H7 (cell line): ENCODE data around the gene NR2F1-AS1. TPM values are rescaled to one million over a fixed set of nuclear protein-coding genes. Genes with fewer than 3 reads are reported as not detected.
A peak's percentile ranks its signal among the peaks of the same experiment; 100 is the strongest.

Experiments used
- DNase-seq: peaks from one replicate; pipeline ENCODE4 v3.0.0; 2012
- H3K27me3 ChIP-seq: 2 replicates; pipeline ENCODE4 v1.6.0; 2011; ENCODE audit warnings: mild to moderate bottlenecking, low read length; ENCODE audit not compliant: control insufficient read depth, insufficient read depth
- H3K36me3 ChIP-seq: replicated peaks from 2 replicates; pipeline ENCODE4 v1.5.1; 2011; ENCODE audit warnings: low read length; ENCODE audit not compliant: control insufficient read depth, insufficient read depth
- H3K4me3 ChIP-seq: 2 replicates; pipeline ENCODE4 v1.5.1; 2011; ENCODE audit warnings: low read depth, mild to moderate bottlenecking, control low read depth, low read length, moderate library complexity; ENCODE audit not compliant: insufficient read depth
- total RNA-seq: library from RNA; depleted of rRNA; stranded (reverse); fragments of >200 nt; shearing (Covaris generic); gene quantifications from 2 replicates; pipeline ENCODE4 v1.2.3, GENCODE V29; 2014

Gene NR2F1-AS1
- total RNA-seq, 1 experiment from 2014 or later = 1.1 TPM

DNA sequence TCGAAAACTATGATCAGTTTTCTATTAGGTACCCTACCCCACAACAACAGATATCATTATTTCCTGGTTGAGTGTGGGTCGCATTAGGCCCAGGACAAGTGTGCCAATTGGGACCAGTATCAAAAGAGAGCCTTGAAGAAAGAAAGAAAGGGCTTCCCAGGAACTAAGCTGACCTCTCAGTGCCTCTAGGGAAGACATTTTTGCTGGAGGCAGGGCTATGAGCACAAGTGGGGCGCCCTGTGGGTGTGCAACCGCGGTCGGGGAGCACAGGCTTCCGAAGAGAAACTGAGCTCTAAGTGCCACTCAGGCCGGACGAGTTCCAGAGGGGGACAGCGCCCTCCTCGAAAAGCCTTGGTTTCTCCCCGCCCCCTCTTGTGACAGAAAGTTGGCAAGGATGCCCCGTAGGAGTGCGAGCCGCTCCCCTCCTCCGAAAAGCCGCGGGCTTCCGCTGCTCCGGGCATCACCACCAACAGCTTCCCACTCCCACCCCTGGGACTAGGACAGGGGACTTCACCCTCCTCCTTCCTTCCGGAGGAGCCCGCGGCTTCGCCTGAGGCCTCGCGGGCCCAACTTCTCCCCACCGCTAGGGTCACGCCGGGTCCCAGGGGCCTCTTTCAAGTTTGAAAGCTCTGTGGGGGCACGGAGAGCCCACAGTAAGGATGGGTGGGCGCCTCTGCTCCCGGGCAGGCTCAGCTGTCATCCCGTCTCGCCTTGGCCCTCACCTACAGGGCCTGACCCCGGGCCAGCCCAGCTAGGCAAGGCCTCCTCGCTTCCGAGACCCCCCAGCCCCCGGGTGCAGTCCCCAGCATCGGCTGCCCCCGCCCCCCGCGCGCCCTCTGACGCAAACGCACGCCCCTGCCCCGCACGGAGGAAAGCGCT lies 2.0 kb downstream of the NR2F1-AS1 start:
- DNase-seq = peak; percentile 68
- Histone ChIP-seq H3K27me3 (peaks cover 94% of the 10 kb centered on the region), H3K36me3 (no peaks in the 10 kb centered on the region), H3K4me3 (peak overlapping the region; percentile 15; the same call in 1 of the 2 replicates)

- peak; percentile 30 for DNase-seq
Observed at GRCh38 chr5:93577854-93578812, 2.9 kb downstream of the NR2F1-AS1 start.

GRCh38 chr5:93576994-93577853 lies 3.8 kb downstream of the NR2F1-AS1 start:
- peak; percentile 29 for DNase-seq
- peaks cover 96% of the 10 kb centered on the region for H3K27me3 ChIP-seq
- H3K36me3 ChIP-seq = no peaks in the 10 kb centered on the region
- H3K4me3 ChIP-seq = no peak overlapping the region

More at GRCh38 chr5:93577854-93578812, 2.9 kb downstream of the NR2F1-AS1 start:
- Histone ChIP-seq H3K27me3 (peaks cover 94% of the 10 kb centered on the region), H3K36me3 (no peaks in the 10 kb centered on the region), H3K4me3 (no peak overlapping the region)

- Histone ChIP-seq H3K36me3 (no peaks in the 10 kb centered on the region), H3K4me3 (no peak overlapping the region), H3K27me3 (peaks cover 100% of the 10 kb centered on the region)
- DNase-seq = peak; percentile 4
Observed at GRCh38 chr5:93575461-93576414, 5.3 kb downstream of the NR2F1-AS1 start.

DNA sequence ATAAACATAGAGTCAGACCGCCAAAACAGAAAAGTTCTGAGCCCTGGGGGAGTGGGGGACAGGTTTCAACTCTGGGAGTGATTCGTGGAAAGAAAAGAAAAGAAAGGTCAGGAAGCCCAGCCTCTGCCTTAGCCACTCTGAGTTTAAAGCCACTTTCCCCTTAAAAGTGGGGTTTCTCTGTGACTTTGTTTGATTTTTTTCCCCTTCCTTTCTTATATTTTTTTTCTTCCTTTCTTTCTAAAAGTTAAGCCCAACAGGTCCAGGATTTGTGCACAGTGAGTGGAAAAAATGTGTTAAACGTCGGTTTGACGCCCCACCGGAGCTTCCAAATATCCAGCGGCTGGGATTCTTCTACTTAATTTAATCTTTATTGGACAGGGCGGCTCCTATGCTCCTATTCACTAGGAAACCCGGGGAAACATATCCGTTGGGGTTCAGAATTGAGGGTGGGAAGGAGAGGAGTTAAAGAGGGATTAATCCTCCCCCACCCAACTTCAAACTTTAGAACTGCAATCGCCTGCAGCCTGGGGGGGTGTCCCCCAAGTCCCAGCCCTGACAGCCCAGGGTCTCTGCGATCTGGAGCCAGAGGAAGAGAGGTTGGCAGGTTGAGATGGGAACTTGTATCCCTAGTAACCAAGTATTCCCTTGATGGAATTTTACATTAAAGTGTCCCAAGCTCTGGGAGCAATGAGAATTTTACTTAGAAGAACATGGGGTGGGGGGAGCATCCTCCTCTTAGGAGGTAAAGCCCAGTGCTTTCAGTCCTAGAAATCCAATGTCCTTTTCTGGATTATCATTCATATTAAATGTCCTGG lies 6.3 kb downstream of the NR2F1-AS1 start:
- Histone ChIP-seq H3K4me3 (no peak overlapping the region), H3K36me3 (no peaks in the 10 kb centered on the region), H3K27me3 (peaks cover 100% of the 10 kb centered on the region)
- peak; percentile 27 for DNase-seq

DNA sequence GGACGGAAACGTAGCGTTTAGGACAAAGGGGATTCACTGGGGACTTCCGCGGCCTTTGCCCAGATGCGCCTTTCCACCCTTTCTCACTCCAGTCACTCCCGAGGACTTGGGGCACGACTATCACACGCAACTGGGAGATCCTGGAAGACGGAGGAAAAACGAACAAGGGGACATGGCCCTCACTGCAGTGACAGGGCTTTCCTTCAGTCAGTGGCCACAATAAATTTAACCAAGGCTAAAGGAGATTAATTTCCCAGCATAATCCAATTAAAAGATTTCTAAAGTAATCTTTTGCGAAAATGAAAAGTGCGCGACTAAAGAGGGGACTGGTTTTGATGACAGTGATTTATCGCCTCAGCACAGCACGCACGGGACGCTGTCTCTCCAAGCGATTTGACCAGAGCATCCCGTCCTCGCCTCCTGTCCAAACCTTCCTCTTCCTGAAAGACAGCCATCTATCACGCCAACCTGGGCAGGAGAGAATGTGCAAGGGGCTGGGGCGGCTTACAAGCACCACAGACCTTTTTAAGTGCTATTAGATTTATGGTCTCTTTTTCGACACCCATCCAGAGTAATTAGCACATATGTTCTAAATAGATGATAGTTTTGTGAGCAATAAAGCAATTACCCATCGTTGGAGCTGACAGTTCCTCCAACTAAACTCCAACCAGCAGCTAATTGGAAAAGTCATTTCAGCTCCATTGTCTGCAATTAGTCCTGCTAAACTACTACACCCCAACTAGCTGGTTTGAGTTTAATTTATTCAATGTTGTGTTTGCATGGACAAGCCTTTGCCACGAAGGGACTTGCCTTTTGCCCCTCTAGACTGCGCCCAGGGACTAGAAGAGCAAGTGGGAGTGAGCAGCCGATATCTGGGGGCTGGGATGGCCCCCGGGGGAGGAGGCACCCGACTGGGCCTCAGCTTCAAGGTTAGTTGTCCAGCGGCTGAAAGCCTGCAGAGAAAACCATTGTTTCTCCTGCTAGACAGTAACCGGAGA lies 7.4 kb downstream of the NR2F1-AS1 start:
- peak; percentile 37 for DNase-seq
- H3K4me3 ChIP-seq = no peak overlapping the region; the same call in 1 of the 2 replicates
- H3K27me3 ChIP-seq = peaks cover 100% of the 10 kb centered on the region
- no peaks in the 10 kb centered on the region for H3K36me3 ChIP-seq

DNA sequence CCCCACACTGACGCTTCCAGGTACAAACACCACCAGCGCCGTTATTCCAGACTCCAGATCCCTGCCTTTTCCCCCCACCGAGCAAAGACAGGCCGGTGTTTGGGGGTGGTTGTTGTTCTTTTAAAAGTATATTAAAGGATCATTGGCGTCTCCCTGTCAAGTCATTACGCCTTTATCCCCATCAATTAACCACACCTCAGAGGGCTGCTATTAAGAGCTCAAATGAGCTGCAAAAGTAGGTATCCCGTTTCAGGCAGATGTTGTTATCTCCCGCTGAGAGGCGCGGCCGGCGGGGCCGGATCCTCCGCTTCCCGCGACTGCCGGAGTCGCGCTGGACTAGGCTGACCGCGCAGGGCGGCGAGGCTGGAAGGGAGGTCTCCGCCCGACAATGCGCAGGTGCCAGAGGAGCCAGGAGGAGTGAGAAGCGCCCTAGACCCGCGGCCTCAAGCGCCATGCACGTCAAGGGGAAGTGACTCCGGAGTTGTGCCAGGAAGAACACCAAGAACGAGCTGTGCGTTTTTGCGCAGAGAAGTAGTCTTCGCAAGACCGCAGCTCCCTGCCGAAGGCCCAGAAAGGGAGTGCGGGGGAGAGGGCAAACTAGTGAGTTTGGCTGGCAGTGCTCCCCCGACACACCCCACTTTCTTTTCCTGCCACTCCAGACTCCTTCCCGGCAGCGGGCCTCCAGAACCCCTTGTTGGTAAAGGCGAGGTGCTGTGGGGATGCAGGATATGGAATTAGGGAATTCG lies 8.2 kb downstream of the NR2F1-AS1 start:
- Histone ChIP-seq H3K27me3 (peaks cover 100% of the 10 kb centered on the region), H3K4me3 (peak overlapping the region; percentile 13), H3K36me3 (no peaks in the 10 kb centered on the region)
- DNase-seq = peak; percentile 83

- Histone ChIP-seq H3K27me3 (peaks cover 97% of the 10 kb centered on the region), H3K4me3 (peak overlapping the region; percentile 4; the same call in 1 of the 2 replicates), H3K36me3 (no peaks in the 10 kb centered on the region)
- peak; percentile 72 for DNase-seq
Observed at GRCh38 chr5:93572101-93572607, 8.9 kb downstream of the NR2F1-AS1 start.

- H3K36me3 ChIP-seq = no peaks in the 10 kb centered on the region
- peak overlapping the region; percentile 46 for H3K4me3 ChIP-seq
- DNase-seq = peak; percentile 72
- peaks cover 92% of the 10 kb centered on the region for H3K27me3 ChIP-seq
Observed at GRCh38 chr5:93571114-93571949, 9.7 kb downstream of the NR2F1-AS1 start.
